HEK293 (cell line): ENCODE data around the gene PDXDC1.
"Not testable (repeated sequence)": the region's sequence is repeated elsewhere in the genome, so short reads cannot be mapped to it uniquely, and the experiment has no call there.

Source experiments
- CTCF ChIA-PET: fragments of 350-600 bp; formaldehyde crosslinking; extraction: SDS; loops from one replicate; lab custom pipeline; 2021; ENCODE audit warnings: antibody characterized with exemption; lab: Yijun Ruan, JAX
- POLR2A ChIA-PET: fragments of 300-600 bp; formaldehyde crosslinking; extraction: SDS; loops from one replicate; lab custom pipeline; 2020; ENCODE audit warnings: antibody characterized with exemption, inconsistent platforms; lab: Yijun Ruan, JAX
- H3K27ac ChIP-seq: fragments of 200-500 bp; sonication (Bioruptor generic); 2 replicates; pipeline ENCODE4 v1.5.1; 2014; ENCODE audit warnings: low read depth, low read length, control low read depth, inconsistent platforms; ENCODE audit errors: extremely low read depth
- H3K36me3 ChIP-seq, 2 experiments: fragments of 200-500 bp in 1 of 2; sonication (Bioruptor generic) in 1 of 2; 1 replicate in 1 of 2; 2 replicates in 1 of 2; pipeline ENCODE4 v1.5.1; 2014 to 2017; ENCODE audit warnings: inconsistent platforms in 2 of 2, low read length in 2 of 2; ENCODE audit not compliant: control insufficient read depth in 2 of 2, insufficient read depth in 1 of 2
- H3K4me1 ChIP-seq: fragments of 200-500 bp; sonication (Bioruptor generic); 2 replicates; pipeline ENCODE4 v1.5.1; 2014; ENCODE audit warnings: mild to moderate bottlenecking, low read length, inconsistent platforms; ENCODE audit not compliant: control insufficient read depth, insufficient read depth
- H3K4me3 ChIP-seq: 2 replicates; pipeline ENCODE4 v1.5.1; 2011; ENCODE audit warnings: low read depth, mild to moderate bottlenecking, control low read depth, low read length, moderate library complexity
- H3K9me3 ChIP-seq: fragments of 200-500 bp; sonication (Bioruptor generic); 2 replicates; pipeline ENCODE4 v1.5.1; 2014; ENCODE audit warnings: low read depth, low read length, inconsistent platforms; ENCODE audit not compliant: control insufficient read depth, insufficient read depth
- HOXD13 ChIP-seq: sonication (generic); formaldehyde crosslinking; IDR thresholded peaks from 2 replicates; pipeline ENCODE4 v1.8.0; 2022; ENCODE audit warnings: missing genetic modification reagents, borderline replicate concordance
- IKZF3 ChIP-seq: fragments of 450-650 bp; IDR thresholded peaks from 2 replicates; pipeline ENCODE4 v1.5.0; 2018; ENCODE audit warnings: missing biosample characterization, mild to moderate bottlenecking, missing genetic modification characterization, moderate library complexity
- OSR2 ChIP-seq: fragments of 450-650 bp; formaldehyde crosslinking; IDR thresholded peaks from 2 replicates; pipeline ENCODE4 v1.5.1; 2016; ENCODE audit warnings: missing biosample characterization, missing genetic modification characterization
- OVOL3 ChIP-seq: fragments of 450-650 bp; formaldehyde crosslinking; IDR thresholded peaks from 2 replicates; pipeline ENCODE4 v1.5.1; 2016; ENCODE audit warnings: missing biosample characterization, missing genetic modification characterization
- PATZ1 ChIP-seq: fragments of 450-650 bp; formaldehyde crosslinking; IDR thresholded peaks from 2 replicates; pipeline ENCODE4 v1.5.1; 2016; ENCODE audit warnings: missing biosample characterization, missing genetic modification characterization
- PRDM1 ChIP-seq: fragments of 450-650 bp; formaldehyde crosslinking; IDR thresholded peaks from 2 replicates; pipeline ENCODE4; 2016; ENCODE audit warnings: missing biosample characterization, missing genetic modification characterization
- YY2 ChIP-seq: fragments of 450-650 bp; formaldehyde crosslinking; IDR thresholded peaks from 2 replicates; pipeline ENCODE4 v1.5.1; 2016; ENCODE audit warnings: missing biosample characterization, missing genetic modification characterization
- ZBTB48 ChIP-seq: fragments of 450-650 bp; formaldehyde crosslinking; IDR thresholded peaks from 2 replicates; pipeline ENCODE4 v1.5.1; 2016; ENCODE audit warnings: missing biosample characterization, missing genetic modification characterization
- ZBTB8A ChIP-seq: fragments of 450-650 bp; formaldehyde crosslinking; IDR thresholded peaks from 2 replicates; pipeline ENCODE4 v1.5.1; 2016; ENCODE audit warnings: missing biosample characterization, missing genetic modification characterization
- ZFHX2 ChIP-seq: fragments of 450-650 bp; formaldehyde crosslinking; conservative IDR thresholded peaks from 2 replicates; pipeline ENCODE4 v1.5.1; 2016; ENCODE audit warnings: missing biosample characterization, missing genetic modification characterization
- ZNF121 ChIP-seq: fragments of 450-650 bp; formaldehyde crosslinking; IDR thresholded peaks from 2 replicates; pipeline ENCODE4 v1.5.1; 2016; ENCODE audit warnings: missing biosample characterization, missing genetic modification characterization
- ZNF169 ChIP-seq: fragments of 450-650 bp; formaldehyde crosslinking; IDR thresholded peaks from 2 replicates; pipeline ENCODE4 v1.5.1; 2016; ENCODE audit warnings: missing biosample characterization, missing genetic modification characterization
- ZNF174 ChIP-seq: fragments of 450-650 bp; formaldehyde crosslinking; IDR thresholded peaks from 2 replicates; pipeline ENCODE4 v1.5.0; 2017; ENCODE audit warnings: missing biosample characterization, mild to moderate bottlenecking, missing genetic modification characterization
- ZNF211 ChIP-seq: fragments of 450-650 bp; formaldehyde crosslinking; IDR thresholded peaks from 2 replicates; pipeline ENCODE4 v1.5.1; 2016; ENCODE audit warnings: low read depth, missing biosample characterization, missing genetic modification characterization
- ZNF214 ChIP-seq: fragments of 450-650 bp; formaldehyde crosslinking; IDR thresholded peaks from 2 replicates; pipeline ENCODE4 v1.5.1; 2017; ENCODE audit warnings: missing biosample characterization, mild to moderate bottlenecking, missing genetic modification characterization, borderline replicate concordance
- ZNF302 ChIP-seq: fragments of 450-650 bp; formaldehyde crosslinking; IDR thresholded peaks from 2 replicates; pipeline ENCODE4 v1.5.1; 2016; ENCODE audit warnings: missing biosample characterization, missing genetic modification characterization, low read depth
- ZNF362 ChIP-seq: fragments of 450-650 bp; formaldehyde crosslinking; IDR thresholded peaks from 2 replicates; pipeline ENCODE4 v1.5.1; 2016; ENCODE audit warnings: missing biosample characterization, missing genetic modification characterization
- ZNF394 ChIP-seq: fragments of 450-650 bp; formaldehyde crosslinking; IDR thresholded peaks from 2 replicates; pipeline ENCODE4 v1.5.1; 2016; ENCODE audit warnings: missing biosample characterization, missing genetic modification characterization, mild to moderate bottlenecking, moderate library complexity, borderline replicate concordance
- ZNF404 ChIP-seq: fragments of 450-650 bp; formaldehyde crosslinking; IDR thresholded peaks from 2 replicates; pipeline ENCODE4 v1.5.1; 2017; ENCODE audit warnings: missing biosample characterization, missing genetic modification characterization
- ZNF530 ChIP-seq: fragments of 450-650 bp; formaldehyde crosslinking; IDR thresholded peaks from 2 replicates; pipeline ENCODE4 v1.5.1; 2016; ENCODE audit warnings: low read depth, missing biosample characterization, missing genetic modification characterization
- ZNF596 ChIP-seq: fragments of 450-650 bp; IDR thresholded peaks from 2 replicates; pipeline ENCODE4 v1.5.0; 2018; ENCODE audit warnings: missing biosample characterization, mild to moderate bottlenecking, missing genetic modification characterization, moderate library complexity
- ZNF621 ChIP-seq: fragments of 450-650 bp; formaldehyde crosslinking; IDR thresholded peaks from 2 replicates; pipeline ENCODE4 v1.5.1; 2017; ENCODE audit warnings: missing biosample characterization, missing genetic modification characterization
- ZNF654 ChIP-seq: fragments of 450-650 bp; formaldehyde crosslinking; IDR thresholded peaks from 2 replicates; pipeline ENCODE4 v1.5.1; 2016; ENCODE audit warnings: low read depth, missing biosample characterization, missing genetic modification characterization
- ZNF76 ChIP-seq: fragments of 450-650 bp; formaldehyde crosslinking; IDR thresholded peaks from 2 replicates; pipeline ENCODE4; 2016; ENCODE audit warnings: low read depth, missing biosample characterization, missing genetic modification characterization, borderline replicate concordance
- ZNF791 ChIP-seq: fragments of 450-650 bp; formaldehyde crosslinking; IDR thresholded peaks from 2 replicates; pipeline ENCODE4 v1.5.1; 2016; ENCODE audit warnings: missing biosample characterization, missing genetic modification characterization

PDXDC1 gene

GRCh38 chr16:15043344-15043743 is 68.5 kb downstream of the PDXDC1 start (continued):
- TF ChIP-seq ZNF302, result no peak
- TF ChIP-seq ZNF174 (tag by site-specific recombination), result no peak
- no peak for TF ChIP-seq ZNF211
- no peak for TF ChIP-seq ZNF596
- TF ChIP-seq ZNF404 (tag by site-specific recombination), result no peak
- TF ChIP-seq, all 188 proteins: peak for 0

DNA sequence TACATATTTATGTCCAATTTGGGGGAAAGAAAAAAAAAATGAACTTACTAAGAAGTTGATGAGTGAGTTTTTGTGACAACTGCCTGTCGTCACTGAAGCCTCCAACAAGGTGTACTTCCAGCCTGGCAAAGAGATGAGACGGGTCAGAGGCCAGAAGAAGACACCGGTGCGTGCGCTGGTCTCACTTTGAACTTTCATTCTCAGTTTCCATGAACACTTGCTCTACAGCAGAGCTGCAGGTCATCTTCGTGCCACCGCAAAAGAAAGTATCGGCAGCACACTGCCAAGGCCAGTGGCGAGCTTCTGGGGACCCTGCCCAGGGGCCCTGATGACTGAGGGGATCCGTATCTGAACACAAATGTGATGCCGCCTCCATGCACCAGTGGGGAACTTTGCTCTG is 69.5 kb downstream of the PDXDC1 start:
- TF ChIP-seq ZBTB48 (tag by site-specific recombination), result no peak
- TF ChIP-seq ZNF76, result no peak
- no peak for TF ChIP-seq HOXD13
- TF ChIP-seq YY2 (tag by site-specific recombination), result no peak
- TF ChIP-seq IKZF3 (tag by site-specific recombination), result no peak
- TF ChIP-seq OSR2, result no peak
- no peak for TF ChIP-seq ZNF791 (tag by site-specific recombination)
- TF ChIP-seq ZNF530 (tag by site-specific recombination), result no peak
- no peak for TF ChIP-seq PATZ1 (tag by site-specific recombination)
- TF ChIP-seq ZNF394 (tag by site-specific recombination), result no peak
- no peak for TF ChIP-seq ZBTB8A (tag by site-specific recombination)
- no peak for TF ChIP-seq OVOL3
- no peak for TF ChIP-seq ZNF169
- no peak for TF ChIP-seq ZNF654 (tag by site-specific recombination)
- TF ChIP-seq ZNF621 (tag by site-specific recombination), result no peak
- no peak overlapping the region for H3K27ac ChIP-seq
- ChIA-PET POLR2A (no interaction called here), CTCF (no interaction called here)
- H3K36me3 ChIP-seq, result peaks cover 8 to 59% of the 10 kb centered on the region in 2 experiments; a peak in 2 of 3 replicates
- no peaks in the 10 kb centered on the region for H3K9me3 ChIP-seq
- H3K4me3 ChIP-seq, result no peak overlapping the region
- no peaks in the 10 kb centered on the region for H3K4me1 ChIP-seq

DNA sequence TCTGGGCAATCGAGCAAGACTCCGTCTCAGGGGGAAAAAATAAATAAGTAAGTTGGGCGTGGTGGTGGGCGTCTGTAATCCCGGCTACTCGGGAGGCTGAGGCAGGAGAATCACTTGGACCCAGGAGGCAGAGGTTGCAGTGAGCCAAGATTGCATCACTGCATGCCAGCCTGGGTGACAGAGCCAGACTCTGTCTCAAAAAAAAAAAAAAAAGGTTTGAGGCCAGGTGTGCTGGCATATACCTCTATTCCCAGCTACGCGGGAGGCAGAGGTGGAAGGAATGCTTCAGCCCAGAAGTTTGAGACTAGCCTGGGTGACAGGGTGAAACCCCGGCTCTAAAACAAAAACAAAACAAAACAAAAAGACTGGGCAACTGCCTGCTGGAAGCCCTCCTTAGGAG is 70.4 kb downstream of the PDXDC1 start:
- H3K4me1 ChIP-seq, H3K9me3 ChIP-seq, H3K27ac ChIP-seq, POLR2A ChIA-PET, CTCF ChIA-PET: not testable (repeated sequence)
- peaks cover 8 to 49% of the 10 kb centered on the region in 2 experiments; a peak in 2 of 3 replicates for H3K36me3 ChIP-seq
- peak; percentile 18; the same call in 1 of the 2 replicates for TF ChIP-seq ZFHX2 (tag by site-specific recombination)
- TF ChIP-seq, all 188 proteins: peak for 1; not testable (repeated sequence) for 187
- H3K4me3 ChIP-seq, result not testable (repeated sequence)

GRCh38 chr16:15046692-15047376 is 72.0 kb downstream of the PDXDC1 start:
- H3K36me3 ChIP-seq, result peaks cover 8 to 35% of the 10 kb centered on the region in 2 experiments; a peak in 2 of 3 replicates
- TF ChIP-seq PRDM1 (tag by site-specific recombination) (no peak), ZNF121 (peak; percentile 74; the same call in 1 of the 2 replicates), ZNF362 (0 out of 2 replicates have a peak, but pooled peaks have one; percentile 35), ZNF214 (tag by site-specific recombination) (no peak)
- TF ChIP-seq, all 188 proteins: peak for 2
- ChIA-PET POLR2A (no interaction called here), CTCF (no interaction called here)
- no peak overlapping the region for H3K27ac ChIP-seq
- no peak overlapping the region for H3K4me3 ChIP-seq
- no peaks in the 10 kb centered on the region for H3K9me3 ChIP-seq
- no peaks in the 10 kb centered on the region for H3K4me1 ChIP-seq
